Measurements from ENCODE around the gene MYLK3. TPM values are rescaled to one million over a fixed set of nuclear protein-coding genes. Genes with fewer than 3 reads are reported as not detected.

The MYLK3 gene
- polyA plus RNA-seq, 3 donors = 0.32 TPM; not detected in 2

DNA sequence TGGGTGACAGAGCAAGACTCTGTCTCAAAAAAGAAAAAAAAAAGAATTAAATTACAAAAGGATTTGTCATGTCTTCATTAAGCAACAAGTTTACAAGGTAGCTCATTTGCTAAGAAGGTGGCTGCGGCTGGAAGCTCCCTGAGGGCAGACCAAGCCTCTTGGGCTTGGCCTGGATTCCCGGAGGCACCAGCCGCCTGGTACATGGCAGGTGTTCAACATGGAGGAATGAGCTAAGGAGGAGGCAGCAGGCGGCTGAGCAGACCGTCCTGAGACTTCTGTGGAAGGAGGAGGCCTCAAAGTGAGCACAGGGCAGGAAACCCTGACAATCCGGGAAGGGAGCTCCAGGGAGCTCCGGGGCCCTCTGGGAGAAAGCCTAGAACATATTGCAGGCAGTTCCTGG is 3.2 kb upstream of the MYLK3 start:
- H2AFZ ChIP-seq (ENCODE audit: insufficient read depth, low read depth, low read length, poor library complexity, severe bottlenecking) = no peak overlapping the region
- peaks cover 16% of the 10 kb centered on the region for H3K4me1 Mint-ChIP-seq
- H3K4me3 ChIP-seq (replicated peaks in 1 of 3; ENCODE audit: low read depth in 2 of 3, low read length in 3 of 3) = no peak overlapping the region
- H3K4me1 ChIP-seq (ENCODE audit: control insufficient read depth in 1 of 2, insufficient read depth in 2 of 2, low read length in 2 of 2) = peaks cover 7 to 19% of the 10 kb centered on the region in 2 donors
- peaks cover 0 to 2% (median 0%) of the 10 kb centered on the region in 3 donors for H3K27me3 Mint-ChIP-seq (ENCODE audit: low read depth in 3 of 3)
- WGBS (ENCODE audit: insufficient coverage) = 96% methylated on average over 6 of the region's 7 CpGs
- H3K9me3 Mint-ChIP-seq = no peaks in the 10 kb centered on the region
- H3K79me2 ChIP-seq (ENCODE audit: insufficient read depth, low read length) = no peaks in the 10 kb centered on the region
- H4K20me1 ChIP-seq (ENCODE audit: insufficient read depth, low read length) = no peaks in the 10 kb centered on the region
- peak overlapping the region in 1 of 7 donors; percentile 35 for H3K27ac Mint-ChIP-seq
- no peak for TF ChIP-seq CTCF (IDR thresholded peaks at IDR 0.05)
- no peaks in the 10 kb centered on the region for H3K36me3 ChIP-seq (replicated peaks in 1 of 2; ENCODE audit: control insufficient read depth in 1 of 2, insufficient read depth in 2 of 2, low read length in 2 of 2)
- no peak for DNase-seq
- no peak overlapping the region for H3K4me2 ChIP-seq (replicated peaks; ENCODE audit: extremely low read depth, low read length, poor library complexity, severe bottlenecking)
- H3K4me3 Mint-ChIP-seq = no peak overlapping the region
- H3K36me3 Mint-ChIP-seq = no peaks in the 10 kb centered on the region
- H3K27ac ChIP-seq (ENCODE audit: low read depth in 1 of 2, low read length in 2 of 2) = no peak overlapping the region
- no peaks in the 10 kb centered on the region for H3K27me3 ChIP-seq (ENCODE audit: control insufficient read depth in 2 of 2, insufficient read depth in 2 of 2, low read length in 2 of 2)
- no peak overlapping the region for H3K9ac ChIP-seq (ENCODE audit: insufficient read depth, low read length, poor library complexity, severe bottlenecking)
- H3K9me3 ChIP-seq (replicated peaks in 1 of 2; ENCODE audit: control insufficient read depth in 1 of 2, insufficient read depth in 1 of 2, low read length in 2 of 2) = no peaks in the 10 kb centered on the region
- intact Hi-C loops (cut with micrococcal nuclease) = no loop called here

DNA sequence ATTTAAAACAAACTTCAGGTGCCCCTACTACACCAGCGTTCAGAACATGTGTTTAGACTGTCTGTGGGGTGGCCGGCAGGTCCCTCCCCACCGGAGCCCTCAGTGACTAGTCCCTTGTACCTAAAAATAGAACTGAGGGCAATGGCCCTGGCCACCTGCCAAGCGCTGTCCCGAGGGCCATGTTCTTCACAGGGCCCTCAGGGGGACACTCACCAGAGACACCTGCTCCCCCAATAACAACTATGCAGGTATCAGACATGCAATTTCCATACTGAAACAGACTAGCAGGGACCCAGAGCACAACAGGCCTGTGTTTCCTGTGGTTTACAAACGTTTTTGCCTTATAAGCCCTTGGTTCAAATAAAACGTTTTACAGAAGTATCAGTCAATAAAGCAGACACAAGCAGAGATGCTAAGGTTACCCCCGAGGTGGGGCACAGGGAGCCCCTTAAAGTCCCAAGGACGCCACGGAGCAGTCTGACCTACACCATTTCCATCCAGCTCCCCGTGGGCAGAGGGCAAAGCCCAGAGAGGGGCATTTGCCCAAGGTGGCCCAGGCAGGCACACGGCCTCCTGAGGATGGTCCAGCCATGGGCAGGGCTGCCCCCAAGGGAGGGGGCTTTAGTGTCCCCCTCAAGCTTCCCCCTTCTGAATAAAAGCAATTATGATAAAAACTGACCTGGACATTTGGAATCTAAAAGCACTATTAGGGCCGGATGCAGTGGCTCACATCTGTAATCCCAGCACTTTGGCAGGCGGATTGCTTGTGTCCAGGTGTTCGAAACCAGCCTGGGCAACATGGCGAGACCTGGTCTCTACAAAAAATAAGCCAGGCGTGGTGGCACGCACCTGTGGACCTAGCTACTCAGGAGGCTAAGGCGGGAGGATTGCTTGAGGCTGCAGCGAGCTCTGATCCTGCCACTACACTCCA is 896 bp upstream of the MYLK3 start:
- Histone ChIP-seq H3K9ac (ENCODE audit: insufficient read depth, low read length, poor library complexity, severe bottlenecking) (no peak overlapping the region), H3K4me1 (ENCODE audit: control insufficient read depth in 1 of 2, insufficient read depth in 2 of 2, low read length in 2 of 2) (peaks cover 17 to 23% of the 10 kb centered on the region in 2 donors), H3K4me2 (replicated peaks; ENCODE audit: extremely low read depth, low read length, poor library complexity, severe bottlenecking) (no peak overlapping the region), H3K36me3 (replicated peaks in 1 of 2; ENCODE audit: control insufficient read depth in 1 of 2, insufficient read depth in 2 of 2, low read length in 2 of 2) (no peaks in the 10 kb centered on the region), H3K27me3 (ENCODE audit: control insufficient read depth in 2 of 2, insufficient read depth in 2 of 2, low read length in 2 of 2) (no peaks in the 10 kb centered on the region), H3K4me3 (replicated peaks in 1 of 3; ENCODE audit: low read depth in 2 of 3, low read length in 3 of 3) (no peak overlapping the region), H3K9me3 (replicated peaks in 1 of 2; ENCODE audit: control insufficient read depth in 1 of 2, insufficient read depth in 1 of 2, low read length in 2 of 2) (no peaks in the 10 kb centered on the region), H2AFZ (ENCODE audit: insufficient read depth, low read depth, low read length, poor library complexity, severe bottlenecking) (peak overlapping the region; percentile 57), H3K79me2 (ENCODE audit: insufficient read depth, low read length) (no peaks in the 10 kb centered on the region), H4K20me1 (ENCODE audit: insufficient read depth, low read length) (no peaks in the 10 kb centered on the region), H3K27ac (ENCODE audit: low read depth in 1 of 2, low read length in 2 of 2) (no peak overlapping the region)
- DNase-seq = no peak
- no peaks in the 10 kb centered on the region for H3K36me3 Mint-ChIP-seq
- TF ChIP-seq CTCF (IDR thresholded peaks at IDR 0.05) = no peak
- peaks cover 17% of the 10 kb centered on the region for H3K4me1 Mint-ChIP-seq
- intact Hi-C loops (cut with micrococcal nuclease) = no loop called here
- no peaks in the 10 kb centered on the region for H3K9me3 Mint-ChIP-seq
- no peak overlapping the region for H3K27ac Mint-ChIP-seq
- 73% methylated on average over 16 of the region's 20 CpGs for WGBS (ENCODE audit: insufficient coverage)
- H3K4me3 Mint-ChIP-seq = no peak overlapping the region
- H3K27me3 Mint-ChIP-seq (ENCODE audit: low read depth in 3 of 3) = peaks cover 0 to 2% (median 0%) of the 10 kb centered on the region in 3 donors
